H1 (cell line): ENCODE results near the gene NODAL. TPM values are rescaled to one million over a fixed set of nuclear protein-coding genes. Genes with fewer than 3 reads are reported as not detected.

Experiments
- ATF3 ChIP-seq: IDR thresholded peaks from 2 replicates; pipeline ENCODE4 v1.6.1; 2011; ENCODE audit warnings: low read depth, mild to moderate bottlenecking, low read length; ENCODE audit not compliant: insufficient read depth
- CBX8 ChIP-seq: fragments of 300-800, 300-1000 bp; sonication (generic); IDR thresholded peaks from 2 replicates; pipeline ENCODE4 v1.7.1; 2016; ENCODE audit warnings: low read depth, low read length, borderline replicate concordance
- CEBPB ChIP-seq: IDR thresholded peaks from 2 replicates; pipeline ENCODE4 v1.6.1; 2012; ENCODE audit warnings: low read depth, low read length
- CTBP2 ChIP-seq: IDR thresholded peaks from 2 replicates; pipeline ENCODE4 v1.7.0; 2011; ENCODE audit warnings: borderline replicate concordance, mild to moderate bottlenecking, moderate library complexity, mixed read lengths, low read length; ENCODE audit not compliant: insufficient read depth, insufficient read length
- CTCF ChIP-seq, 3 experiments: IDR thresholded peaks; 1 replicate in 2 of 3; 2 replicates in 1 of 3; pipeline versions ENCODE4 v1.5.1 to v1.6.1; 2011; ENCODE audit warnings: low read length in 3 of 3, mild to moderate bottlenecking in 3 of 3, inconsistent platforms in 2 of 3, low read depth in 1 of 3, moderate library complexity in 1 of 3; ENCODE audit not compliant: insufficient read depth in 1 of 3; ENCODE audit errors: control extremely low read depth in 1 of 3
- EP300 ChIP-seq, 2 experiments: IDR thresholded peaks; 1 replicate in 1 of 2; 2 replicates in 1 of 2; pipeline ENCODE4 v1.6.1; 2011 to 2012; ENCODE audit warnings: low read depth in 2 of 2, low read length in 2 of 2, mild to moderate bottlenecking in 2 of 2, borderline replicate concordance in 1 of 2, inconsistent platforms in 1 of 2, moderate library complexity in 1 of 2
- FOSL1 ChIP-seq: IDR thresholded peaks from 2 replicates; pipeline ENCODE4 v1.6.1; 2011; ENCODE audit warnings: mild to moderate bottlenecking, low read depth, low read length, moderate library complexity; ENCODE audit not compliant: insufficient read depth
- GABPA ChIP-seq: IDR thresholded peaks from 2 replicates; pipeline ENCODE4 v1.6.1; 2011; ENCODE audit warnings: mild to moderate bottlenecking, low read length, moderate library complexity, borderline replicate concordance; ENCODE audit not compliant: insufficient read depth
- HDAC2 ChIP-seq, 2 experiments: fragments of 300-600 bp in 1 of 2; sonication (generic) in 1 of 2; IDR thresholded peaks; 2 replicates each; pipeline ENCODE4 v1.6.1; 2011 to 2012; ENCODE audit warnings: low read depth in 2 of 2, low read length in 2 of 2, mild to moderate bottlenecking in 2 of 2, moderate library complexity in 2 of 2, borderline replicate concordance in 1 of 2, inconsistent platforms in 1 of 2
- POU5F1 ChIP-seq: IDR thresholded peaks from 2 replicates; pipeline ENCODE4 v1.6.1; 2011; ENCODE audit warnings: low read depth, mild to moderate bottlenecking, low read length, moderate library complexity
- SAP30 ChIP-seq: fragments of 300-600 bp; sonication (generic); IDR thresholded peaks from 2 replicates; pipeline ENCODE4 v1.7.1; 2012; ENCODE audit warnings: low read length, moderate library complexity, mild to moderate bottlenecking, inconsistent platforms; ENCODE audit not compliant: insufficient read depth, insufficient replicate concordance
- SIN3A ChIP-seq, 2 experiments: IDR thresholded peaks in 1 of 2; conservative IDR thresholded peaks in 1 of 2; 2 replicates each; pipeline ENCODE4 v1.6.1; 2011 to 2012; ENCODE audit warnings: low read length in 2 of 2, improper control_type of control experiment in 1 of 2, low read depth in 1 of 2, mild to moderate bottlenecking in 1 of 2
- SUZ12 ChIP-seq: fragments of 200-600 bp; sonication (generic); IDR thresholded peaks from 2 replicates; pipeline ENCODE4 v1.6.1; 2012; ENCODE audit warnings: mild to moderate bottlenecking, inconsistent platforms, low read length, moderate library complexity, mixed read lengths
- ZNF274 ChIP-seq: IDR thresholded peaks from 2 replicates; pipeline ENCODE4 v1.7.0; 2012; ENCODE audit warnings: low read length, borderline replicate concordance; ENCODE audit errors: extremely low read depth
- polyA plus RNA-seq, 7 experiments: library from polyadenylated mRNA; depleted of rRNA in 3 of 7; stranded (reverse) in 5 of 7; unstranded in 2 of 7; fragments of >200 nt in 5 of 7; fragments of 200-250 nt in 2 of 7; gene quantifications; 1 replicate in 5 of 7; 2 replicates in 1 of 7; 4 replicates in 1 of 7; pipeline versions ENCODE4 v1.2.1 to v1.2.3, GENCODE V29; 2011 to 2013; ENCODE audit warnings: missing spikeins in 2 of 7, mixed read lengths in 2 of 7
- total RNA-seq: library from RNA; stranded (reverse); fragmentation: NEBNext Ultra II Directional; extraction: Animal tissue kit (Norgen Biotek cat#: 25700); gene quantifications from 2 replicates; pipeline ENCODE4 v1.2.1, GENCODE V29; 2021
- TF ChIP-seq, protein P1 (sequence below): IDR thresholded peaks from 2 replicates; pipeline ENCODE4 v1.6.1; 2012; ENCODE audit warnings: inconsistent platforms
- TF ChIP-seq, protein P2 (sequence below): IDR thresholded peaks from 2 replicates; pipeline ENCODE4 v1.6.1; 2011; ENCODE audit warnings: low read length, improper control_type of control experiment

Gene NODAL
- total and polyA plus RNA-seq, 2 of the 8 experiments (the other 6 are each of a cell fraction or from before 2014, with no cell fraction given), result 2.0 to 7.3 TPM

DNA sequence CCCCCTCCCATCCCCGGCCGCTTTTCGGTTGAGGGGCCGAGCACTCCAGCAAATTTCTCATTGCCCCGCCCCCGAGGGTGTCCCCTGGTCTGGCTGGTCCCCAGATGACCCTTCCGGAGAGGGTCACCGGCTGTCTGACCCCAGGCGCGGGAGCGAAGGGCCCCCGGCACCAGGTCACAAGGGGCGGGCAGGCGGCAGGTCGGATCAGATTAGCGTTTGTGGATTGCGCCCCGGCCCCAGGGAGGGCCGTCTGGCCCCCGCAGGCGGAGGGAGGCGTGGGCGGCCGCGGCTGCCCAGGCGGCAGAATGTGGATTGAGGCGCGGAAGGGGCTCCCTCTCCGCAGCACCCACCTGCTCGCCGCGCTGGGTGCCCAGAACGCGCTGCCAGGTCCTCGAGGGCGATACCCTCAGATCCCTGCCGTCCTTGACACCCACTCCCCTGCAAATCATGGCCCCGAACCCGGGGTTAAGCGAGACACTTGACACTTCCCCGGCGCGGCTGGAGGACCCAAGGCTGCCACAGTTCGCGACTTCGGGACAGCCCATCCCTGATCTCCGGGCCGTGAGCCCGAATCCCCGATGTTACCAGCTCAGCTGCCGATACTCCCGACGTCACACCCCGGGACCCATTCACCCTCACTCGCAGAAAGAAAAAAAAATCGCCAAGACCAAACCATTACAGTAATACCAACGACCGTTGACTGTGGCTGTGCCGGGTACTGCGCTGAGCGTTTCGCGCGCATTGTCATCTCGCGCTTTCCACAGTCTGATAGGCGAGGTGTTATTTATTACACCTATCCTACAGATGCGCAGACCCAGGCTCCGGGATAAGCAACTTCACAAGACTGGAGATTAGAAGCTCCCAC is 953 bp downstream of the NODAL start (continued):
- TF ChIP-seq FOSL1 (no peak), POU5F1 (no peak), ZNF274 (no peak), SUZ12 (peak; percentile 84), CTBP2 (peak; percentile 11), ATF3 (no peak), CTCF (IDR thresholded peaks at IDR 0.05; ENCODE audit: control extremely low read depth in 1 of 3, insufficient read depth in 1 of 3, low read depth in 1 of 3, low read length in 3 of 3) (no peak), CBX8 (no peak), CEBPB (no peak), HDAC2 (IDR thresholded peaks at IDR 0.05; ENCODE audit: borderline replicate concordance in 1 of 2, low read depth in 2 of 2, low read length in 2 of 2) (no peak), SIN3A (conservative IDR thresholded peaks at IDR 0.05 in 1 of 2, IDR thresholded peaks at IDR 0.05 in 1 of 2; ENCODE audit: low read depth in 1 of 2, low read length in 2 of 2) (0 out of 4 replicates have a peak, but pooled peaks of 1 of the 2 experiments have one; percentile 19), GABPA (no peak), SAP30 (no peak), EP300 (IDR thresholded peaks at IDR 0.05; ENCODE audit: borderline replicate concordance in 1 of 2, low read depth in 2 of 2, low read length in 2 of 2) (no peak)
- TF ChIP-seq, protein P1, sequence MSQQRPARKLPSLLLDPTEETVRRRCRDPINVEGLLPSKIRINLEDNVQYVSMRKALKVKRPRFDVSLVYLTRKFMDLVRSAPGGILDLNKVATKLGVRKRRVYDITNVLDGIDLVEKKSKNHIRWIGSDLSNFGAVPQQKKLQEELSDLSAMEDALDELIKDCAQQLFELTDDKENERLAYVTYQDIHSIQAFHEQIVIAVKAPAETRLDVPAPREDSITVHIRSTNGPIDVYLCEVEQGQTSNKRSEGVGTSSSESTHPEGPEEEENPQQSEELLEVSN, result peak; percentile 48; the same call in 1 of the 2 replicates
- TF ChIP-seq, protein P2, sequence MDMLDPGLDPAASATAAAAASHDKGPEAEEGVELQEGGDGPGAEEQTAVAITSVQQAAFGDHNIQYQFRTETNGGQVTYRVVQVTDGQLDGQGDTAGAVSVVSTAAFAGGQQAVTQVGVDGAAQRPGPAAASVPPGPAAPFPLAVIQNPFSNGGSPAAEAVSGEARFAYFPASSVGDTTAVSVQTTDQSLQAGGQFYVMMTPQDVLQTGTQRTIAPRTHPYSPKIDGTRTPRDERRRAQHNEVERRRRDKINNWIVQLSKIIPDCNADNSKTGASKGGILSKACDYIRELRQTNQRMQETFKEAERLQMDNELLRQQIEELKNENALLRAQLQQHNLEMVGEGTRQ, result no peak
